Raji (cell line): ENCODE data around the gene MPZ.

ENCODE experiments used
- POLR2A ChIP-seq: IDR thresholded peaks from 2 replicates; pipeline ENCODE4 v1.6.1; 2011; ENCODE audit warnings: low read depth, low read length, control low read depth; ENCODE audit not compliant: insufficient read depth

Gene MPZ

DNA sequence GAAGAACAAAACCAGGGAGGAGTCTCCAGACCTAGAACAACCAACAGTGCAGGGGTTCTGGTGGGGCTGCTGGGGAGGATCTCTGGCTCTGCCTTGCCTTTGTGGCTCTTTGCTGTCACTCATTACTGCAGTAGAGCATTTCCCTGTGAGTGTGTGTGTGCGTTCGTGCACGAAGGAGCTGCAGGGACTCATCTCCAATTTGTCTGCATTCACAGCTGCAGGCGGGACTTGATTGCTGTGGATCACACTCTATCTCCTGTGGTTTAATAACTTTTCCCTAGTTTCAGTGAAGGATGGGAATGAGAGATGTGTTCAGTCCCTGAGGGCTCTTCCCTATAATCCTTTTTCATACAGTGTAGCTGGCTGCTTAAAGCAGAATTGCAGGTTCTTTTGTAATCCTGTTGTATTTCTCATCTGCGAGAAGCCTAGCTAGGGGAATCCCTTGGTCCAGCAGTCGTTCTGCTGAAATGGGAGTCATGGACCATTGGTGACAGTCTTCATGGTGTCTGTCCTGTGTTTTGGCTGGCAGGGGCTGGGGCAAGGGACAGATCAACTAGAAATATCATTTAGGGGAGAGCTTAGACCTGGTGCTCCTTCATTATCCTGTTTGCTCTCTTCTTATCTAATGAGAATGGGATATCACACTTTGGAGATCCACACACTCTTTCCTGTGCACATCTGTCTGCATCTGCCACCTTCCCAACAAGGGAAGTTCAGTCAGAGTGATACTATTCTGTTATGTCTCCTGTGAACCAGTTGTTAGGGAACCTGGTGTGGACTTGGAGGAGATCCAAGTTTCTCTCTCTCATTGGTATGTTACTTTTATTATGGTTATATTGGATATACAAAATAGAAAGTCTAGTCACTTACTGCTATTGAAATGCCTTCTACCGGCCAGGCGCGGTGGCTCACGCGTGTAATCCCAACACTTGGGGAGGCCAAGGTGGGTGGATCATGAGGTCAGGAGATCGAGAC, 48.2 kb downstream of the MPZ start:
- no peak for TF ChIP-seq POLR2A

GRCh38 chr1:161260376-161261260, 49.1 kb downstream of the MPZ start:
- TF ChIP-seq POLR2A: no peak

DNA sequence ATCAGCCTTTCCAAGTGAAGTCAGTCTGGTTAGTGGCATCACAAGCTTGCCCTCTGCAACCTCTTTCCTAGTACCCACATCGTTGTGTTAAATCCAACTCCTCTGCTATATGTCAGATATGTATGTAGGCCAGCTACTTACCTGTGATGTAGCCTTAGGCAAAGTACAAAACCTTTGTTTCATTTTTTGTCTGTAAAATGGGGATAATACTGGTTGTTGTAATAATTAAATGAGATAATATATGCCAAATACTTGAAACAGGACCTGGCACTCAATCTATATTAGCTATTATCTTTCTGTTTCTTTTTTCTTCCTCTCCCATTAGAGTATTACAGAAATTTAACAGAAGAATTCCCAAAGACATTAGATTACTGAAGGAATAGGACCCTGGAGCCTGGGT, 50.0 kb downstream of the MPZ start:
- TF ChIP-seq POLR2A: no peak

DNA sequence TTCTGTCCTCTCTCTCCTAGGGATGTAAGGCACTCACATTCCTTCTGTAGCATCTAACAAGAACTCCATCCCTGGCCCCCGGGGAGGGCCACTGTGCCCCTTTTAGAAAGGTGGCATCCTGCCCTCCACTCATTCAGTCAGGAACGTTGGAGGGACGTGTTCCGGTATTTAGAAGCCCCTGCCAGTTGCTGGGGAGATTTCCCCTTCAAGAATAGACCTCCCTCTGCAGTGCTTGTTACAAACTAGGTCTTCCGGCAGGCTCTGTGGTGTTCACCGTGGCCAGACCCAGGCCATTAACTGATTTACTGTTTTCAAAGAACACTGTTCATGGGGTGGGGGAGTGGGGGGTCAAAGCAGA, 50.4 kb downstream of the MPZ start:
- no peak for TF ChIP-seq POLR2A

GRCh38 chr1:161258439-161259344, 51.1 kb downstream of the MPZ start, which contains the start of gene PCP4L1:
Gene PCP4L1, plus strand, starts transcription at chr1:161258745. Its CDS starts 230 bp downstream, at chr1:161258975.
- TF ChIP-seq POLR2A: no peak
